ENCODE data around the gene GABRG3.
"Not testable (repeated sequence)": the region's sequence is repeated elsewhere in the genome, so short reads cannot be mapped to it uniquely, and the experiment has no call there.

The GABRG3 gene

GRCh38 chr15:27183201-27183600 is 212.2 kb downstream of the GABRG3 start:
- no peak for ATAC-seq
- no peak for TF ChIP-seq ZNF565 (CRISPR knock-in tag; conservative IDR thresholded peaks at IDR 0.05; ENCODE audit: low read depth)
- TF ChIP-seq POU6F1 (CRISPR knock-in tag; IDR thresholded peaks at IDR 0.05; ENCODE audit: borderline replicate concordance, low read depth), result no peak
- no peak for TF ChIP-seq CREB5 (CRISPR knock-in tag; IDR thresholded peaks at IDR 0.05; ENCODE audit: low read depth)
- no peak for TF ChIP-seq ZNF8 (CRISPR knock-in tag; IDR thresholded peaks at IDR 0.05)
- TF ChIP-seq TSHZ2 (CRISPR knock-in tag; IDR thresholded peaks at IDR 0.05), result no peak
- no peak for TF ChIP-seq CSRNP3 (CRISPR knock-in tag; IDR thresholded peaks at IDR 0.05)
- no peak for TF ChIP-seq ARNTL (CRISPR knock-in tag; IDR thresholded peaks at IDR 0.05; ENCODE audit: borderline replicate concordance, low read depth)
- TF ChIP-seq BACH2 (CRISPR knock-in tag; IDR thresholded peaks at IDR 0.05; ENCODE audit: borderline replicate concordance), result no peak
- no peak for TF ChIP-seq RARB (CRISPR knock-in tag; IDR thresholded peaks at IDR 0.05)
- TF ChIP-seq ESRRG (CRISPR knock-in tag; IDR thresholded peaks at IDR 0.05), result no peak
- TF ChIP-seq OSR1 (CRISPR knock-in tag; IDR thresholded peaks at IDR 0.05), result no peak
- no peak for TF ChIP-seq CSDC2 (CRISPR knock-in tag; IDR thresholded peaks at IDR 0.05)
- TF ChIP-seq TOX (CRISPR knock-in tag; IDR thresholded peaks at IDR 0.05; ENCODE audit: borderline replicate concordance), result no peak
- TF ChIP-seq PPARA (CRISPR knock-in tag; IDR thresholded peaks at IDR 0.05; ENCODE audit: borderline replicate concordance), result no peak
- TF ChIP-seq ZFP30 (CRISPR knock-in tag; IDR thresholded peaks at IDR 0.05), result no peak
- TF ChIP-seq ISL1 (CRISPR knock-in tag; IDR thresholded peaks at IDR 0.05), result no peak

GRCh38 chr15:27191515-27191914 is 220.5 kb downstream of the GABRG3 start:
- ATAC-seq, result not testable (repeated sequence)

GRCh38 chr15:27196691-27197090 is 225.7 kb downstream of the GABRG3 start:
- TF ChIP-seq TOX (CRISPR knock-in tag; IDR thresholded peaks at IDR 0.05; ENCODE audit: borderline replicate concordance) (no peak), CSDC2 (CRISPR knock-in tag; IDR thresholded peaks at IDR 0.05) (no peak), CREB5 (CRISPR knock-in tag; IDR thresholded peaks at IDR 0.05; ENCODE audit: low read depth) (no peak), PPARA (CRISPR knock-in tag; IDR thresholded peaks at IDR 0.05; ENCODE audit: borderline replicate concordance) (no peak), PATZ1 (CRISPR knock-in tag; IDR thresholded peaks at IDR 0.05; ENCODE audit: borderline replicate concordance) (no peak)
- ATAC-seq, result no peak

GRCh38 chr15:27201425-27201824 is 230.4 kb downstream of the GABRG3 start:
- no peak for ATAC-seq
- TF ChIP-seq TOX (CRISPR knock-in tag; IDR thresholded peaks at IDR 0.05; ENCODE audit: borderline replicate concordance) (no peak), CSRNP3 (CRISPR knock-in tag; IDR thresholded peaks at IDR 0.05) (no peak), ISL1 (CRISPR knock-in tag; IDR thresholded peaks at IDR 0.05) (no peak), ARNTL (CRISPR knock-in tag; IDR thresholded peaks at IDR 0.05; ENCODE audit: borderline replicate concordance, low read depth) (no peak), BACH2 (CRISPR knock-in tag; IDR thresholded peaks at IDR 0.05; ENCODE audit: borderline replicate concordance) (no peak), PPARA (CRISPR knock-in tag; IDR thresholded peaks at IDR 0.05; ENCODE audit: borderline replicate concordance) (no peak), ZFP30 (CRISPR knock-in tag; IDR thresholded peaks at IDR 0.05) (no peak), CREB5 (CRISPR knock-in tag; IDR thresholded peaks at IDR 0.05; ENCODE audit: low read depth) (no peak), ZNF565 (CRISPR knock-in tag; conservative IDR thresholded peaks at IDR 0.05; ENCODE audit: low read depth) (no peak), POU6F1 (CRISPR knock-in tag; IDR thresholded peaks at IDR 0.05; ENCODE audit: borderline replicate concordance, low read depth) (no peak), ZNF8 (CRISPR knock-in tag; IDR thresholded peaks at IDR 0.05) (no peak)

Data from SK-N-SH treated with all-trans-retinoic acid at 6 μM for 48 hours (cell line).